GM12892 (cell line): ENCODE data around the gene RBM18.

Experiments
- POLR2A ChIP-seq: IDR thresholded peaks from 2 replicates; pipeline ENCODE4 v1.6.1; 2011; ENCODE audit warnings: low read depth, low read length, control low read depth
- POLR2AphosphoS5 ChIP-seq: IDR thresholded peaks from 2 replicates; pipeline ENCODE4 v1.6.1; 2011; ENCODE audit warnings: low read depth, low read length, control low read depth
- TAF1 ChIP-seq: IDR thresholded peaks from 2 replicates; pipeline ENCODE4 v1.6.1; 2011; ENCODE audit warnings: low read depth, mild to moderate bottlenecking, control low read depth, low read length, borderline replicate concordance

- TF ChIP-seq POLR2AphosphoS5 (no peak), POLR2A (no peak), TAF1 (no peak)
These were observed 48.4 kb downstream of the RBM18 start for GRCh38 chr9:122216138-122216797.
